Right lobe of liver (tissue), 6 donors: ENCODE measurements around the gene KIF6. TPM values are rescaled to one million over a fixed set of nuclear protein-coding genes. Genes with fewer than 3 reads are reported as not detected.

Experiments
- ATAC-seq, 4 donors: fragments of 200-7000 bp; cut with Tn5 transposase; one replicate each; pipeline ENCODE4 v1.9.1; 2020; ENCODE audit warnings: mild to moderate bottlenecking in 4 of 4, moderate library complexity in 4 of 4
- DNase-seq, 3 donors: peaks; one replicate each; pipeline ENCODE4 v3.0.0-alpha.2; 2020
- H3K27ac ChIP-seq, 3 donors: fragments of 200-600 bp; one replicate each; pipeline ENCODE4 v1.8.0; 2022
- H3K27me3 ChIP-seq, 2 donors: fragments of 200-600 bp; one replicate each; pipeline ENCODE4 v1.8.0; 2022
- H3K36me3 ChIP-seq, 4 donors: fragments of 200-600 bp; sonication (generic) in 1 of 4; one replicate each; pipeline versions ENCODE4 v1.5.1 to v1.8.0; 2017 to 2022; ENCODE audit warnings: control low read depth in 1 of 4
- H3K4me1 ChIP-seq, 4 donors: fragments of 200-600 bp; sonication (generic) in 1 of 4; one replicate each; pipeline versions ENCODE4 v1.5.1 to v1.8.0; 2017 to 2022; ENCODE audit warnings: control low read depth in 1 of 4
- H3K4me3 ChIP-seq, 3 donors: fragments of 200-600 bp; one replicate each; pipeline ENCODE4 v1.8.0; 2022
- H3K9me3 ChIP-seq, 4 donors: fragments of 200-600 bp; sonication (generic) in 1 of 4; one replicate each; pipeline versions ENCODE4 v1.5.1 to v1.8.0; 2017 to 2022; ENCODE audit warnings: control low read depth in 1 of 4
- CTCF ChIP-seq, 4 donors: fragments of 200-600 bp in 3 of 4; fragments of 450-650 bp in 1 of 4; IDR thresholded peaks; one replicate each; pipeline versions ENCODE4 v1.5.1 to v1.8.0; 2016 to 2022; ENCODE audit warnings: antibody characterized with exemption in 4 of 4, mild to moderate bottlenecking in 2 of 4
- POLR2A ChIP-seq: fragments of 450-650 bp; IDR thresholded peaks from one replicate; pipeline ENCODE4 v1.6.1; 2017; ENCODE audit warnings: antibody characterized with exemption, mild to moderate bottlenecking
- WGBS: methylation state at CpG from one replicate; pipeline ENCODE4 v1.1.6; 2018; ENCODE audit warnings: low coverage, low lambda C conversion rate; ENCODE audit not compliant: insufficient coverage; ENCODE audit errors: missing lambda C conversion rate; 5-methylcytosine and 5-hydroxymethylcytosine counted together
- intact Hi-C, 2 donors: fragments of 100-400 bp; cut with DNase I; formaldehyde crosslinking; loops; one replicate each; pipeline versions ENCODE4 v1.11.2 to v1.14.1; 2022
- small RNA-seq, 2 experiments: library from RNA; depleted of rRNA; stranded (forward); fragments of <200 nt; gene quantifications; one replicate each; pipeline ENCODE3, GENCODE V24; 2016
- total RNA-seq, 6 experiments: library from RNA; depleted of rRNA in 2 of 6; stranded (reverse); fragments of >200 nt in 2 of 6; fragmentation: NEBNext Ultra II Directional in 3 of 6; extraction: Animal tissue kit (Norgen Biotek cat#: 25700) in 3 of 6; gene quantifications; one replicate each; pipeline versions ENCODE4 v1.1.0 to v1.2.4, GENCODE V29; 2016 to 2023
- donor health status: DM: no; HTN: yes; CAD: no.
- donor health status: DM: no; HTN: no; CAD: no.
- donor health status: DM: no; HTN: no; CAD: no.
- donor health status: DM: no; HTN: yes; CAD: no.
- donor health status: DM: no; HTN: yes; CAD: no.

The KIF6 gene
- total RNA-seq, 6 experiments from 2014 or later, result 0.18 to 0.83 (median 0.37) TPM; not detected in 2

GRCh38 chr6:39282774-39283173, 442.4 kb downstream of the KIF6 start:
- DNase-seq (no peak), ATAC-seq (no peak)
- Histone ChIP-seq H3K36me3 (no peaks in the 10 kb centered on the region), H3K4me3 (no peak overlapping the region), H3K27me3 (no peaks in the 10 kb centered on the region), H3K9me3 (no peaks in the 10 kb centered on the region), H3K4me1 (peaks cover 0 to 46% (median 19%) of the 10 kb centered on the region in 4 donors), H3K27ac (no peak overlapping the region)
- intact Hi-C loops, result no loop called here
- TF ChIP-seq CTCF (IDR thresholded peaks at IDR 0.05), result no peak
- TF ChIP-seq POLR2A, result no peak
- WGBS, result 71% methylated on average over 2 of the region's 2 CpGs

- Histone ChIP-seq H3K9me3 (no peaks in the 10 kb centered on the region), H3K27ac (peak overlapping the region; percentile 44 to 83 (median 78)), H3K27me3 (no peaks in the 10 kb centered on the region), H3K4me1 (peaks cover 0 to 46% (median 19%) of the 10 kb centered on the region in 4 donors), H3K36me3 (no peaks in the 10 kb centered on the region), H3K4me3 (no peak overlapping the region)
- intact Hi-C loops, result no loop called here
- peak; percentile 75 to 82 (median 78) for ATAC-seq
- WGBS, result 20% methylated on average over 8 of the region's 11 CpGs
- TF ChIP-seq POLR2A, result peak; percentile 55
- no peak for TF ChIP-seq CTCF (IDR thresholded peaks at IDR 0.05)
- peak; percentile 82 to 97 (median 94) for DNase-seq
These were observed 443.8 kb downstream of the KIF6 start for GRCh38 chr6:39281312-39281980.

GRCh38 chr6:39280247-39280731, 444.9 kb downstream of the KIF6 start:
- DNase-seq, result peak; percentile 60 to 90 (median 71)
- 0% methylated on average over 3 of the region's 8 CpGs for WGBS
- no peaks in the 10 kb centered on the region for H3K9me3 ChIP-seq
- H3K36me3 ChIP-seq, result no peaks in the 10 kb centered on the region
- peak; percentile 52 for TF ChIP-seq POLR2A
- no peak for TF ChIP-seq CTCF (IDR thresholded peaks at IDR 0.05)
- intact Hi-C loops, result no loop called here
- H3K27ac ChIP-seq, result peak overlapping the region; percentile 44 to 83 (median 78)
- peaks cover 0 to 46% (median 19%) of the 10 kb centered on the region in 4 donors for H3K4me1 ChIP-seq
- H3K27me3 ChIP-seq, result no peaks in the 10 kb centered on the region
- H3K4me3 ChIP-seq, result no peak overlapping the region
- ATAC-seq, result peak; percentile 50 to 71 (median 58)

Small RNAs within 50 kb of the gene (small RNA-seq; reads per million reads assigned to genes)
- 0 reads per million in 2 experiments for gene RNU1-54P

Other genes with a start within 250 kb of the KIF6 start
- 1 to 10 TPM; 1.6 to 9.8 (median 4.7) TPM for gene DAAM2, start 67.0 kb upstream of the KIF6 start, total RNA-seq
- gene MOCS1, start 209.1 kb upstream of the KIF6 start, total RNA-seq, result 10 to 100 TPM; 18.0 to 35.3 (median 27.8) TPM